Cortex of kidney (tissue), 1 donor: ENCODE data around the gene CLOCK.

ENCODE experiments used
- DNase-seq: peaks from one replicate; lab custom pipeline; 2025; lab: John Stamatoyannopoulos, UW

CLOCK gene

DNA sequence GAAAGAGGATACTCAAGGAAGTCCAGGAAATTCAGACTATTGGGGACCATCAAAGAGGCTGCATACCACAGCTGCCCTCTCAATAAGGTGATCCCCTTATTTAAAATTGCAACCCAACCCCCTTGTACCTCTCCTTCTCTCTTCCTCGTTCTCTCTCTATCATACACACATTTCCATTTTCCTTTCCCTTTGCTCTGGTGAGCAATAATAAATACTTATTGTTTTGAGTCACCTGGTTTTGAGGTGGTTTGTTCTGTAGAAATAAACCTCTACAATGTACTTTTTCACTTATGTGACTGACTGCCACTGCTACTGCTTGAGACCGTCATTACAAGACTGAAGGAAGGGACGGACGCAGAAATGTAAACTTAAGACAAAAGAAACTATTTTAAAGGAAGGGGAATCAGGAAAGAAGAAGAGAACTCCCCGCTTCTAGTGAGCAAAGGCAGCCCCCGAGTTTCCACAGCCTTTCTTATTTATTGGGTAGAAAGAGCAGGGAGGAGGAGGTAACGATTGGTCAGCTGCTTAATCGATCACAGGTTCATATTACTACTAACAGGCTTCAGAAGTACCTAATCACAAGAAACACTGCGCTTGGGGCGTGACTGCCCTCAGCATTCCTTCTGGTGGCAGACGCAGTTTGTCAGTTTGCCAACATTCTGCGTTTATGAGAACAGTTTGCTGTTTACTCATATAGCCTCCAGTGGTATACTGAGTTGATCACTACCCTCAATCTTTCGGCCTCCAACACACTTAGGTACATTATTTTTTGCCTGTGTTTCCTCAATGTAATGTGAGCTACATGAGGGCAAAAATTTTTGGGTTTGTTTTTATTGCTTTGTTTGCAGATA, 167.9 kb downstream of the CLOCK start:
- no peak for DNase-seq
